ENCODE measurements around the gene ARRDC2. TPM values are rescaled to one million over a fixed set of nuclear protein-coding genes. Genes with fewer than 3 reads are reported as not detected.
A peak's percentile ranks its signal among the peaks of the same experiment; 100 is the strongest.

Gene ARRDC2
- total RNA-seq, 4 donors from 2014 or later: 18.7 to 77.9 (median 43.1) TPM

GRCh38 chr19:17988161-17988560 is 19.8 kb upstream of the ARRDC2 start:
- H3K9me3 ChIP-seq: no peaks in the 10 kb centered on the region
- intact Hi-C loops (cut with DNase I; ENCODE audit: low total_unique reads): no loop called here
- H3K27ac ChIP-seq: no peak overlapping the region
- H3K4me1 ChIP-seq: no peaks in the 10 kb centered on the region
- no peak overlapping the region for H3K4me3 ChIP-seq
- no peaks in the 10 kb centered on the region for H3K27me3 ChIP-seq
- no peak for TF ChIP-seq POLR2A (IDR thresholded peaks at IDR 0.05)
- TF ChIP-seq CTCF (IDR thresholded peaks at IDR 0.05): no peak
- no peak for DNase-seq
- H3K36me3 ChIP-seq: no peaks in the 10 kb centered on the region

DNA sequence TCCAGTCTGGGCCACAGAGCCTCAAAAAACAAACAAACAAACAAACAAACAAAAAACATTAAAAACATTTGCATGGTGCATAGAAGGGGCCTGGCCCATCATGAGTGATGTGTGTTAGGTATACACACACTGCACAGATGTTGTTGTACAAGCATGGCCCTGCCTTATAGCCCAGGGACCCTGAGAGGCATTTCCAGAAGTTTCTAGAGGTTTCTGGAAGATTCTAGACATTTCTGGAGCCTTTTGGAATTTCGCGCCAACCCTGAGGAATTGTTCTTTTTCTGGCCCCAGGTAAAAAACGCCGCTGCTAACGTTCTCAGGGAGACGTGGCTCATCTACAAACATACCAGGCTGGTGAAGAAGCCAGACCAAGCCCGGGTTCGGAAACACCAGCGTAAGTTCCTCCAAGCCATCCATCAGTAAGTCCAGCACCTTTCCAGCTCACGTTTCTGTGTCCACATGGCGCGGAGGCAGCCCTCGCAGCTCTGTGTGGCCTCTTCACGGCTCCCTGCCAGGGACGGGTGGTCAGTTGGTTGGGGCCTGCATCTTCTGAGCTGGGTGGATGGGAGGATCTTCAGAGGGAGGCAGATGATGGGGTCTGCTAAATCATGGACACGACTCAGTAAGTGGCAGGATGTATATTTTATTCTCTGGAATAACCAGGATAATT is 18.4 kb upstream of the ARRDC2 start:
- TF ChIP-seq POLR2A (IDR thresholded peaks at IDR 0.05) (no peak), CTCF (IDR thresholded peaks at IDR 0.05) (no peak)
- intact Hi-C loops (cut with DNase I; ENCODE audit: low total_unique reads): loop anchor here (10.0 kb wide), 1 partner anchor 125 kb away; no protein-coding TSS in a partner anchor
- Histone ChIP-seq H3K27me3 (no peaks in the 10 kb centered on the region), H3K4me3 (no peak overlapping the region), H3K4me1 (no peaks in the 10 kb centered on the region), H3K27ac (no peak overlapping the region), H3K36me3 (no peaks in the 10 kb centered on the region), H3K9me3 (no peaks in the 10 kb centered on the region)
- no peak for DNase-seq

DNA sequence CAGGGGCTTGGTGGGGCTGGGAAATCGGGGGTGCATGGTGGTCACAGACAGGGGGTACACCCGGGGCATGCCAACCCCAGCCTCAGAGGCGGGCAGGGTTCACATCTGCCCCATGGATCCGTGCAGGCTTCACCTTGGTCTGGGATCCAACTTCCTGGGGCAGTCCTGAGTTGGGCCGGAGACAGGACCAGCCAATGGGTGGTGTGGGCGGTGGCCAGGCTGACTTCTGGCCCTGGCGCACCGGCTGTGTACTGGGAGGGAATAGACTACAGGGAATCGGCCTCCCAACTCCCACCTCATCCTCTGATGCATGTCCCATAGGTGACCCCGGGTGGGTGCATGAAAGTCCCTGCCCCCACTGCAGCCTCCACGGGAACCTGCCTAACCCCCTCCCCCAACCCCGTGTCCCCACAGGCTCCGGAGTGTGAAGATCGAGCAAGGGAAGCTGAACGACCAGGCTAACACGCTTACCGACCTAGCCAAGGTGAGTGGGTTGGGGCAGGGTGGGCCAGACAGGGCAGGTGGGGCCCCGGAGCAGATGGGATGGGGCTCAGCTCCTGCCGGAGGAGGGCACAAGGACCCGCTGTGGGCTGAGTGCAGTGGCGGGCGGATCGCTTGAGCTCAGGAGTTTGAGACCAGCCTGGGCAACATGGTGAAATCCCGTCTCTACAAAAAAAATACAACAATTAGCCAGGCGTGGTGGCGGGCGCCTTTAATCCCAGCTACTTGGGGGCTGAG is 14.7 kb upstream of the ARRDC2 start:
- H3K4me1 ChIP-seq: no peaks in the 10 kb centered on the region
- intact Hi-C loops (cut with DNase I; ENCODE audit: low total_unique reads): loop anchor here (10.0 kb wide), 1 partner anchor 128 kb away; no protein-coding TSS in a partner anchor
- no peaks in the 10 kb centered on the region for H3K27me3 ChIP-seq
- no peaks in the 10 kb centered on the region for H3K9me3 ChIP-seq
- DNase-seq: no peak
- no peaks in the 10 kb centered on the region for H3K36me3 ChIP-seq
- TF ChIP-seq CTCF (IDR thresholded peaks at IDR 0.05) (no peak), POLR2A (IDR thresholded peaks at IDR 0.05) (no peak)
- H3K27ac ChIP-seq: no peak overlapping the region
- no peak overlapping the region for H3K4me3 ChIP-seq

DNA sequence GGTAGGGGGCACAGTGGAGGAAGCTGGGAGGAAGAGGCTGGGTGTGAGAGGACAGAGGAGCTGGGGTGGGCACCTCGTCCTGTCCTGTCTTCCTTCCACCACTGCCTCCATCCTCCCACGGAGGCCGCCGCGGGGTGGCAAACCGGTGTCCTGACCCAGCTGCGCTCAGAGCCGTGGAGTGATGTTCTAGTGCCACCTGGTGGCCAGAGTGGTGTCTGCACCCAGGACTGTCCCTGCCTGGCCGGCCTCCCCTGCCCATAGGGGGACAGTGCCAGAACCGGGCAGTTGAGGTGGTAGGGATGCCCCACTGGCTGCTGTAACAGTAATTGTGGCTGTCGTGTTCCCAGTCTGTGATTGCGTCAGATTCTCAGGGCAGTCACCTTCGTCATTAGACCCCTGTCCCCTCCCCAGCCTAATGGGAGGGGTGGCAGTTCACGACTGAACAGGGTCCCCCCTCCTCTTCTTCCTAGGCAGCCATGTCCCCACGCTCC is 11.1 kb upstream of the ARRDC2 start:
- TF ChIP-seq POLR2A (IDR thresholded peaks at IDR 0.05) (no peak), CTCF (IDR thresholded peaks at IDR 0.05) (peak; percentile 94 to 99 (median 98))
- peak; percentile 83 to 88 for DNase-seq
- intact Hi-C loops (cut with DNase I; ENCODE audit: low total_unique reads): loop anchor here (5.0 to 10.0 kb wide), 2 partner anchors 50 to 132 kb away; no protein-coding TSS in a partner anchor
- no peaks in the 10 kb centered on the region for H3K9me3 ChIP-seq
- no peak overlapping the region for H3K27ac ChIP-seq
- no peaks in the 10 kb centered on the region for H3K36me3 ChIP-seq
- H3K27me3 ChIP-seq: no peaks in the 10 kb centered on the region
- H3K4me3 ChIP-seq: no peak overlapping the region
- no peaks in the 10 kb centered on the region for H3K4me1 ChIP-seq
